BJ (cell line): ENCODE results near the gene PNPLA7. TPM values are rescaled to one million over a fixed set of nuclear protein-coding genes. Genes with fewer than 3 reads are reported as not detected.
"Not testable (repeated sequence)": the region's sequence is repeated elsewhere in the genome, so short reads cannot be mapped to it uniquely, and the experiment has no call there.

Experiments
- CTCF ChIA-PET: fragments of 350-600 bp; formaldehyde crosslinking; extraction: SDS; loops from one replicate; lab custom pipeline; 2021; ENCODE audit warnings: antibody characterized with exemption, inconsistent platforms; lab: Yijun Ruan, JAX
- POLR2A ChIA-PET: fragments of 300-600 bp; sonication (Branson Sonifier 250); formaldehyde crosslinking; extraction: SDS; loops from one replicate; lab custom pipeline; 2021; ENCODE audit warnings: antibody characterized with exemption; lab: Charles Lee
- DNase-seq: peaks from one replicate; pipeline ENCODE4 v3.0.0-alpha.2; 2011; ENCODE audit warnings: low read depth
- H3K27me3 ChIP-seq: 2 replicates; pipeline ENCODE4 v1.6.0; 2011; ENCODE audit warnings: low read length; ENCODE audit not compliant: control insufficient read depth, insufficient read depth
- H3K36me3 ChIP-seq: 2 replicates; pipeline ENCODE4 v1.5.1; 2011; ENCODE audit warnings: low read length; ENCODE audit not compliant: control insufficient read depth, insufficient read depth
- H3K4me3 ChIP-seq: 2 replicates; pipeline ENCODE4 v1.5.1; 2011; ENCODE audit warnings: low read depth, mild to moderate bottlenecking, control low read depth, low read length
- CTCF ChIP-seq: IDR thresholded peaks from 2 replicates; pipeline ENCODE4 v1.5.1; 2011; ENCODE audit warnings: low read depth, mild to moderate bottlenecking, control low read depth, inconsistent platforms, low read length, moderate library complexity; ENCODE audit not compliant: insufficient read depth
- polyA plus RNA-seq: library from polyadenylated mRNA; depleted of rRNA; stranded (reverse); fragments of >200 nt; gene quantifications from 2 replicates; pipeline ENCODE4 v1.2.3, GENCODE V29; 2011

PNPLA7 gene
- polyA plus RNA-seq, 1 experiment, result 0.63 TPM

GRCh38 chr9:137554349-137554748, 4.1 kb upstream of the PNPLA7 start:
- no peaks in the 10 kb centered on the region for H3K27me3 ChIP-seq
- ChIA-PET CTCF (interaction anchor here (1.1 kb wide), 1 partner anchor 24 kb away, joined by 3 read pairs; the partner anchor contains the start of gene DPH7), POLR2A (interaction anchor here (0.6 kb wide), 1 partner anchor 20 kb away, joined by 3 read pairs; no protein-coding TSS in a partner anchor)
- DNase-seq, result no peak
- H3K4me3 ChIP-seq, result no peak overlapping the region
- H3K36me3 ChIP-seq, result peaks cover 21% of the 10 kb centered on the region
- no peak for TF ChIP-seq CTCF

DNA sequence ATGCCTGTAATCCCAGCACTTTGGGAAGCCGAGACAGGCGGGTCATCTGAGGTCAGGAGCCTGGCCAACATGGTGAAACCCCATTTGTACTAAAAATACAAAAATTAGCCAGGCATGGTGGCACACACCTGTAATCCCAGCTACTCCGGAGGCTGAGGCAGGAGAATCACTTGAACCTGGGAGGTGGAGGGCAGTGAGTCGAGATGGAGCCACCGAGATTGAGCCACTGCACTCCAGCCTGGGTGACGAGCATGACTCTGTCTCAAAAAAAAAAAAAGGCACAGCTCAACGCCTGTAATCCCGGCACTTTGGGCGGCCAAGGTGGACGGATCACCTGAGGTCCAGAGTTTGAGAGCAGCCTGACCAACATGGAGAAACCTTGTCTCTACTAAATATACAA, 3.5 kb upstream of the PNPLA7 start:
- H3K4me3 ChIP-seq, DNase-seq, H3K27me3 ChIP-seq, CTCF ChIA-PET: not testable (repeated sequence)
- POLR2A ChIA-PET, result interaction anchor here (0.6 kb wide), 1 partner anchor 19 kb away, joined by 3 read pairs; no protein-coding TSS in a partner anchor
- peaks cover 21% of the 10 kb centered on the region for H3K36me3 ChIP-seq

DNA sequence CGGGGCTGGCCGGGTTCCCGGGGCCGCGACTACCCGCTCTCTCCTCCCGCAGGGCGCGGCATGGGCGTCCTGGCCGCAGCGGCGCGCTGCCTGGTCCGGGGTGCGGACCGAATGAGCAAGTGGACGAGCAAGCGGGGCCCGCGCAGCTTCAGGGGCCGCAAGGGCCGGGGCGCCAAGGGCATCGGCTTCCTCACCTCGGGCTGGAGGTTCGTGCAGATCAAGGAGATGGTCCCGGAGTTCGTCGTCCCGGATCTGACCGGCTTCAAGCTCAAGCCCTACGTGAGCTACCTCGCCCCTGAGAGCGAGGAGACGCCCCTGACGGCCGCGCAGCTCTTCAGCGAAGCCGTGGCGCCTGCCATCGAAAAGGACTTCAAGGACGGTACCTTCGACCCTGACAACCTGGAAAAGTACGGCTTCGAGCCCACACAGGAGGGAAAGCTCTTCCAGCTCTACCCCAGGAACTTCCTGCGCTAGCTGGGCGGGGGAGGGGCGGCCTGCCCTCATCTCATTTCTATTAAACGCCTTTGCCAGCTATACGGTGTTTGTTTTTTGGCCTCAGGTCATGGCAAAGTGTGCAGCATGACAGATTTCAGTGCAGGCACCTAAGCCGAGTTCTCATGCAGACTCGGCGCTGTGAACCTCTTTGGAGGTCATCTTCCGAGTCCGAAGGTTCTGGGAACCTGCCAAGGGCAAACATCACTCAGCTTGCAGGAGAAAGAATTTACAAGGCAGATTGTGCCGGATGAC, 2.0 kb upstream of the PNPLA7 start:
- POLR2A ChIA-PET, result no interaction called here
- DNase-seq, result no peak

DNA sequence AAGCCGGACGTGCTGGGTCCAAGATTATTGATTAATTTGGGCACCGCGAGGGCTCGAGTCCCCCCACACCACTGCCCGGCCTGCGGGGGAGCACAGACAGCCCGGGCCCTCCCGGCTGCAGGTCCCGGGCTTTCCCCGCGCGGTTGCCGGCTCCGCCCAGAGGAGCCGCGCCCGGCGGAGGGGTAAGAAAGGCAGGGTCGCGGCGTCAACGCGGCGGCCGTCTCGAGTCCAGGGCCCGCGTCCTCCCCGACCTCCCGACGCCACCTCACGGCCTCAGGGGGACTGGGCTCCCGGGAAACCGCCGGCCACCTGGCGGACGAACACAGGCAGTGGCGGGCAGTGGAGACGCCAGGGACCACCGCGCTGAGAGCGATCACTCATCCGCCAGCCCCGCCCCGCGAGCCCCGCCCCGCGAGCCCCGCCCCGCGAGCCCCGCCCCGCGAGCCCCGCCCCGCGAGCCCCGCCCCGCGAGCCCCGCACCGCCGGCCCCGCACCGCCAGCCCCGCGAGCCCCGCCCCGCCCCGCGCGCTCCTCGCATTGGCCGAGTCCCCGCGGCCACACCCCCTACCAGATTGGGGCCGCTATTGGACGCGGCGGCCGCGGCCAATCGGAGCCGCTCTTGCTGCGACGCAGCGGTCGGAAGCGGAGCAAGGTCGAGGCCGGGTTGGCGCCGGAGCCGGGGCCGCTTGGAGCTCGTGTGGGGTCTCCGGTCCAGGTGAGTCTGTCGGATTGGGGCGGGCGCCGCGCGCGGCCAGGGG, 1.2 kb upstream of the PNPLA7 start, which contains the start of gene MRPL41:
TSS of gene MRPL41 (plus strand) at position 616 of the 758 bp plus-strand sequence. CDS start 203 bp downstream, outside the sequence.
- DNase-seq, result peak; percentile 14
- Histone ChIP-seq H3K36me3 (peaks cover 14% of the 10 kb centered on the region), H3K27me3 (no peaks in the 10 kb centered on the region), H3K4me3 (peak within 1 kb of the TSS; percentile 73)
- CTCF ChIA-PET, result interaction anchor here (0.7 to 1.2 kb wide), 7 partner anchors 8 to 126 kb away, joined by 3 to 4 read pairs (median 4); no protein-coding TSS in a partner anchor
- POLR2A ChIA-PET, result no interaction called here
- TF ChIP-seq CTCF, result peak; percentile 60

More for the DNA sequence above, 2.0 kb upstream of the PNPLA7 start:
- TF ChIP-seq CTCF, result no peak
- Histone ChIP-seq H3K27me3 (no peaks in the 10 kb centered on the region), H3K36me3 (peaks cover 19% of the 10 kb centered on the region), H3K4me3 (peak overlapping the region; percentile 69)
- CTCF ChIA-PET, result interaction anchor here (0.9 to 1.1 kb wide), 5 partner anchors 9 to 127 kb away, joined by 3 to 4 read pairs (median 4); no protein-coding TSS in a partner anchor

DNA sequence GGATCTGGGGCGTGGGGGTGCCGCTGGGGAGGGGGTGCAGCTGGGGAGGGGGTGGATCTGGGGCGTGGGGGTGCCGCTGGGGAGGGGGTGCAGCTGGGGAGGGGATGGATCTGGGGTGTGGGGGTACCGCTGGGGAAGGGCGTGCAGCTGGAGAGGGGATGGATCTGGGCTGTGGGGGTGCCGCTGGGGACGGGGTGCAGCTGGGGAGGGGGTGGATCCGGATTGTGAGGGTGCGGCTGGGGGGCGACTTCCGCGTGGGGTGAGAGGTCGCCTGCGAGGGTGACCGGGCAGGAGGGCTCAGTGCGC, 709 bp upstream of the PNPLA7 start:
- DNase-seq, POLR2A ChIA-PET, H3K27me3 ChIP-seq: not testable (repeated sequence)
- H3K4me3 ChIP-seq, result peak overlapping the region; percentile 73
- H3K36me3 ChIP-seq, result peaks cover 10% of the 10 kb centered on the region
- CTCF ChIA-PET, result interaction anchor here (0.7 to 1.7 kb wide), 3 partner anchors 16 to 27 kb away, joined by 3 to 9 read pairs (median 4); no protein-coding TSS in a partner anchor
